Measurements from ENCODE around the gene CCL21.

DNA sequence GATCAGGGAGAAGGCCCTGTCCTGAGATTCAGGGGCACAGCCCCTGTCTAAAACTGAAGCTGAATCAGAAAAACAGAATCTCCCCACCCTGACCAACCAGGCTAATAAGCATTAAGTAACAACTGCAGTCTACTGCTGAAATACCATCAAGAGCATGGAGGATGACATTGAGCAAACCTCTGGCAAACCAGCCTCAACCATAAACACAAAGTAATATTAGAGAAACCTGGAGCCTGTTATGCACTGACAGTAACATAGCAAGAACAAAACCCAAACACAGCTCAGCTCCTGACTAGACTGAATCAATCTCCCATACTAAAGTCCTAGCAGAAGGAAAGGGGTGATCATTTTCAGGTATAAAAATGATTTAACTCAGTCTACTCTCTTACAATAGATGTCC lies 24.8 kb upstream of the CCL21 start:
- TF ChIP-seq NFATC4 (CRISPR knock-in tag; IDR thresholded peaks at IDR 0.05) (no peak), CTCF (IDR thresholded peaks at IDR 0.05) (no peak), NFE2L1 (CRISPR knock-in tag; IDR thresholded peaks at IDR 0.05) (no peak), MLX (CRISPR knock-in tag; IDR thresholded peaks at IDR 0.05) (no peak), ZNF317 (CRISPR knock-in tag; IDR thresholded peaks at IDR 0.05; ENCODE audit: borderline replicate concordance, low read depth) (no peak), PREB (CRISPR knock-in tag; IDR thresholded peaks at IDR 0.05; ENCODE audit: borderline replicate concordance) (no peak), ZMAT4 (CRISPR knock-in tag; IDR thresholded peaks at IDR 0.05) (no peak), TEAD4 (CRISPR knock-in tag; IDR thresholded peaks at IDR 0.05) (no peak), EMX1 (CRISPR knock-in tag; IDR thresholded peaks at IDR 0.05) (no peak), TCF7 (CRISPR knock-in tag; IDR thresholded peaks at IDR 0.05; ENCODE audit: low read depth) (no peak), GRHL2 (CRISPR knock-in tag; IDR thresholded peaks at IDR 0.05; ENCODE audit: insufficient replicate concordance, severe bottlenecking) (no peak)

All from WTC11 (cell line).